NT2/D1 (cell line): ENCODE data around the gene GLB1L3.

Experiments
- SUZ12 ChIP-seq: IDR thresholded peaks from 2 replicates; pipeline ENCODE4 v1.6.1; 2011; ENCODE audit not compliant: insufficient read length, insufficient read depth; ENCODE audit errors: extremely low read depth
- YY1 ChIP-seq: IDR thresholded peaks from 2 replicates; pipeline ENCODE4 v1.6.1; 2011; ENCODE audit not compliant: insufficient read length, insufficient read depth
- ZNF274 ChIP-seq: IDR thresholded peaks from 2 replicates; pipeline ENCODE4 v1.6.1; 2011; ENCODE audit warnings: mild to moderate bottlenecking, low read depth, low read length

- TF ChIP-seq SUZ12 (no peak), YY1 (no peak), ZNF274 (no peak)
Measured at GRCh38 chr11:134347441-134347840, 71.3 kb downstream of the GLB1L3 start.
